Omental fat pad (tissue), 4 donors: ENCODE data around the gene C8A. TPM values are rescaled to one million over a fixed set of nuclear protein-coding genes. Genes with fewer than 3 reads are reported as not detected.

Experiments
- ATAC-seq: fragments of 150-250 bp; one replicate; pipeline ENCODE4 v1.9.1; 2016; ENCODE audit warnings: mild to moderate bottlenecking, moderate library complexity; ENCODE audit not compliant: low FRiP score
- DNase-seq: peaks from one replicate; pipeline ENCODE4 v3.0.0-alpha.2; 2019; ENCODE audit warnings: low spot score
- total RNA-seq, 4 donors: library from RNA; depleted of rRNA; stranded (reverse); fragments of >200 nt; gene quantifications; one replicate each; pipeline ENCODE4 v1.1.0, GENCODE V29; 2016
- TF ChIP-seq, protein P1 (sequence below), 3 donors: fragments of 450-650 bp; IDR thresholded peaks; one replicate each; pipeline ENCODE4 v1.5.1; 2016 to 2017; ENCODE audit warnings: antibody characterized with exemption in 3 of 3, mild to moderate bottlenecking in 3 of 3, moderate library complexity in 2 of 3

C8A gene
- total RNA-seq, 4 donors from 2014 or later: not detected

DNA sequence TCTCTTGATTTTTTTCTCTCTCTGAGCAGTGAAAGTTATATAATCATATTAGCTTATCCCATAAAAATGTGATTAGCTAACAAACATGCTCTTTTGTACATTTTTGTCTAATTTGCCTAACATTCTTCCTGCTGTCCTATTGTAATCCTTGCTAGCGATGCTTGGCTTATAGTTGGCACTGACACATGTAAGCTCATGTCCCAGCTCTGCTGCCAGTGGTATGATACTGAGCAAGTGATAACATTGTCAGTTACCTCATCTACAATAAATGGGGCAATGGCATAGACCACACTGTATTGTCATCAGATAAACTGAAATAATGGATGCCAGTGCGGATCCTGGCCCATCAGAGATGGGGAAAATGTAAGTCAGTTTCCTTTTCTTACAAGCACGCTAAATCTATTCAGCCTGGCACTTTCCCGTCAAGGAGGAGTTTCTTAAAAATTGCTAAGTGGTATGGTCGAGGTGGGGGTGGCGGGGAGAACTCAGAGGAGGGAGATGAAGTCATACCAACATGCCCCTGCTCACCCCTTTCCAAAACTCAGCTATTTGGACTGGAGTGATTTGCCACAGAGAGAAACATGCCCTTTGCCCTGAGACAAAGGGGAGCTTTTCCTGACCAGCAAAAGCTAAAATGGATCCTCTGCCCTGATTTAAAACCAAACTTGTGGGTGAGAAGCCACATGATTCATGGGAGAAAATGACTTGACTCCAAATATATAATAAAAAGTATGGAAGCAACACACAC lies 36.7 kb upstream of the C8A start:
- DNase-seq (no peak), ATAC-seq (no peak)
- TF ChIP-seq, protein P1, sequence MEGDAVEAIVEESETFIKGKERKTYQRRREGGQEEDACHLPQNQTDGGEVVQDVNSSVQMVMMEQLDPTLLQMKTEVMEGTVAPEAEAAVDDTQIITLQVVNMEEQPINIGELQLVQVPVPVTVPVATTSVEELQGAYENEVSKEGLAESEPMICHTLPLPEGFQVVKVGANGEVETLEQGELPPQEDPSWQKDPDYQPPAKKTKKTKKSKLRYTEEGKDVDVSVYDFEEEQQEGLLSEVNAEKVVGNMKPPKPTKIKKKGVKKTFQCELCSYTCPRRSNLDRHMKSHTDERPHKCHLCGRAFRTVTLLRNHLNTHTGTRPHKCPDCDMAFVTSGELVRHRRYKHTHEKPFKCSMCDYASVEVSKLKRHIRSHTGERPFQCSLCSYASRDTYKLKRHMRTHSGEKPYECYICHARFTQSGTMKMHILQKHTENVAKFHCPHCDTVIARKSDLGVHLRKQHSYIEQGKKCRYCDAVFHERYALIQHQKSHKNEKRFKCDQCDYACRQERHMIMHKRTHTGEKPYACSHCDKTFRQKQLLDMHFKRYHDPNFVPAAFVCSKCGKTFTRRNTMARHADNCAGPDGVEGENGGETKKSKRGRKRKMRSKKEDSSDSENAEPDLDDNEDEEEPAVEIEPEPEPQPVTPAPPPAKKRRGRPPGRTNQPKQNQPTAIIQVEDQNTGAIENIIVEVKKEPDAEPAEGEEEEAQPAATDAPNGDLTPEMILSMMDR (IDR thresholded peaks at IDR 0.05): no peak

DNA sequence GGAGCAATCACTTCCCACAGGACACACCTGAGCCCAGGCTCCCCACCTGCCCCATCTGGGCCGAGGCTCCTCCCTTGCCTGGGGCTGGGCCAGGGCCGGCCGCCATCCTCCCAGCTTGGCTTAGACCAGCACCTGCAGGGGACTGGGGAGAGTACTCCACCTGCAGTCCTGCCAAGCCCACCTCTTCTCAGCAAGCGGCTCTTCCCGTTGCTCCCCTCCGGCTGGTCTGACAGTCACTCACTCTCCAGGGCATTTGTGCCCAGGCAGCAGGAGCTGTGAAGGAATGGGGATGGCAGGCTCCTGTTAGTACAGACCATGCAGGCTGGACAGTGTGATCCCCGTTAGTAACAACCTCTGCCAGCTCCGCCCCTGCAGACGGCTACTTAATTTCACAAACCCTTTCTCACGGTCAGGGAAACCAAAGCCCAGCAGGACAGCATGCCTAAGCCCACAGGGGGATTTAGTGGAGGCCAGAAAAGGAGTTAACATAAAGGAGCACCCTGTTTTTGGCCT lies 35.2 kb upstream of the C8A start, which contains the start of gene FYB2:
Gene FYB2 (minus strand): TSS at position 18 of the 513 bp plus-strand sequence. CDS start 114 bp downstream, outside the sequence.
- no peak for ATAC-seq
- TF ChIP-seq, protein P1 (IDR thresholded peaks at IDR 0.05): no peak

DNA sequence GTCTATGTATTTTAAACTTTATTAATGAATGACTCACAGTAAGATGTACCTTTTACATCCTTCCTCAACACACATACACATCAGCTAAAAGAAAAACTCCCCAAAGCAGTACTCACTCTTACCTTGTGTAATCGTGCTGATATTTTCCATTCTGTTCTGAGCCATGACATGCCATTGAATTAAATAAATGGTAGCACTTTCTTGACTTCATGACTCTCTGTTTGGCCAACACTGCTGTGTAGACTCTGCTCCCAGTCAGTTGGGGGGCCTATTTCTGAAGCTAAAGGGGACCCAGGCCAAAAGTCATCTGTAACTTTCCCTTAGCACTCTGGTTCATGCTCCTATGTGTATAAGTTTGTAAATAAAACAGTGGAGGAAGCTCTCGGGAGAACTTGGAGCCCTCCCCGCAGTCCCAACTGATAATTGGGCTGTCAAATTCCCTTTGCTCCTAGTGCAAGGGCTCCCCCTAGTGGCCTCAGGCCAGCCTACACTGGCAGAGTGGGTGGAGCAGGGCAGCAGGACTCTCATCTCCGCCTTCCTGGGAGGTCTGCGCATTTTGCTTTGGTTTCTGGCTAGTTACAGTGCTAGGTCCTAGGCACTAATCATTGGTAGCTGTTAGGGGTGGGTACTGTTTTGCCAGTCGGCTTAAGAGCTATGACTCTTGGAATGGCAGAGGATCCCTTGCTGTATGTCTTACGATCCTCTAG lies 33.7 kb upstream of the C8A start:
- TF ChIP-seq, protein P1 (IDR thresholded peaks at IDR 0.05): peak in 1 of 3 donors; percentile 49
- ATAC-seq (peak; percentile 72), DNase-seq (peak; percentile 89)

More for the DNA sequence above, 35.2 kb upstream of the C8A start, which contains the start of gene FYB2:
- no peak for DNase-seq

DNA sequence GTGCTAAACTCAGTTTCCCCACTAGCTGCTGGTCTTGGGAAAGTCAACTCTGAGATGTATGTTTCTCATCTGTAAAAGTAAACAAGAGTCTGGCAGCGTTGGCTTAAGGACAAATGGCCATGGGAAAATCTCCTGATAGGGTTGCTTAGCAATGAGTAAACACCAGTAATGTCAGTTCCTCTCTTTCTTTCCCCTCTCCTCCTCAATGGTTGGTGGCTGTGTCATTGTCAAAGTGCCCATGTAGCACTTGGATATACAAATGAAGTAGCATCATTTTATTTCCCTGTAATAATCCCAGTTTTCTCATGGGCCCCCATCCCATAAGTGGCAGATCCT lies 33.2 kb upstream of the C8A start:
- ATAC-seq (no peak), DNase-seq (no peak)
- TF ChIP-seq, protein P1 (IDR thresholded peaks at IDR 0.05): no peak

DNA sequence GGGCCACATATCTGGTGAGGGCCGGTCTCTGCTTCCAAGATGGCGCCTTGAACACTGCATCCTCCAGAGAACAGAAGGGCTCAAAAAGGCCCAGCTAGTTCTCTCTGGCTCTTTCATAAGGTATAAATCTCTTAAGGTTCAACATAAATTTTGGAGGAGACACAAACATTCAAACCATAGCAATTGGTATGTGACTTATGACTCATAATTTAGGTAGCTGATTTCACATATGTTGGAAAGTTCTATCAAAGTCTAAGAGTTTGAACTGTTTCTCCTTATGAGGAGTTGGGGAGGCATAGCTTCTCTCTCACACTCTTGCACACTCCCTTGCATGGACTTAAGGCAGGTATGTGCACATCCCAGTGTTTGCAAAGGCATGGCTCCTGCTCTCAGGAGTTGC lies 30.3 kb upstream of the C8A start:
- TF ChIP-seq, protein P1 (IDR thresholded peaks at IDR 0.05): no peak
- DNase-seq (no peak), ATAC-seq (no peak)

DNA sequence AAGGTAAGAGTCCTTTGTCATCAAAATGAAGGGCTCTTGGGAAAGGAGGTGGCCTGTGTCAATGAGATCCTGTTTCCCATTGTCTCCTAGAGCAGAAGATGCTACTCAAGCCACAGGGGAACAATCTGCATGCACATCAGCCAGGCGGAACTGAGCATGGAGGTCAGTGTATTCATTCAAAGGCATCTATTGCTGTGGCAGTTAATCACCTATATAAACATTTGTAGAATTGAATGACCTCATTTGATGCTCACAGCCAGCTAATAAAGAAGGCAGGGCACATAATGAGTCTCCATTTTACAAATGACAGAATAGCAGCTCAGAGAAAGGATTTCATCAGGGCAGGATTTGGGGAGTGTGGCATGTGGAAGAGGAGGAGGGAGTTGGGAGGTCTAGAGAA lies 29.7 kb upstream of the C8A start:
- DNase-seq (no peak), ATAC-seq (no peak)
- TF ChIP-seq, protein P1 (IDR thresholded peaks at IDR 0.05): no peak
